ENCODE data around the gene ERC2. TPM values are rescaled to one million over a fixed set of nuclear protein-coding genes. Genes with fewer than 3 reads are reported as not detected.

ERC2 gene
- polyA plus RNA-seq, 1 experiment, result 0.07 TPM

DNA sequence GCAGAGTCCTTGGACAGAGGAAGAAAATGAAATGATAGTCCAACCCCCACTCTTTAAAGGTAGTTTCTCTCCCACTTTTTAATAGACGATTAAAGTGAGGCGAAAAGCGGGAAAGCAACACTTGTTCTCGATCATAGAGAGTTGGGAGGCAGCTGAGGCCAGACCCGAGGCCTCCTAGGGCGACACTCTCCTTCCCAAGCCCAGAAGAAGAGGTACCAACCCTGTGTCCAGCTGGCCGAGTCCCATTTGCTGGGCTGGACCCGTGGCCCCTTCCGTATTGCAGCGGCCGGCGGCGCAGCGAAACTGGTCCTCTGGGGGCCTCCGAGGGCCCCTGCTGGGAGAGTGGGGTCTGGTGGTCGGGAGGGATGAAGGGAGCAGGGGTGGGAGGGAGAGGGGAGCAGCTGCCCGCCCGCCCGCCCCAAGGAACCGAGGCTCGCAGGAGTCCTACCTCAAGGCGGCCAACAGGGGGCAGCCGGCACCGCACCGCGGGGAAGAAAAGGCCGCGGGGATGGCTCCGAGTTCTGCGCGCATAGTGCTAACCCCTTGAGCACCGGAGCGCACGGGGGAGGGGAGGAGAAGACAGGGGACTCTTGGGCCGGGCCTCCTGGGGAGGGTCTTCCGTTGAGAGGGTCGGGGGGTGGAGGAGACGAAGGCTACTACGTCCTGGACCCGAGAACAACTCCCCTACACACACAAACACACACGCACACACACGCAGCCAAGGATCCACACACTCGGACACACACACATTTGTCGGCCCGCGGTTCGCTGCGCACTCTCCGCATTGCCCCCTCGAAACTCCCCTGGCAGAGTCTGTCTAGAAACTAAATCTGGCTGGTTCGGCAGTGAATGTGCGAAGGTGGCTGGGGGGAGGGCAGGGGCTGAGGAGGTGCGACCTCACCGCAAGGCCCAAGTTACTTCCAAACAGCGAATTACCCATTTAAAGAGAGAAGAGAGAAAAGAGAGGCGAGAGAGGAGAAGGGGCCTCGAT is 983.2 kb downstream of the ERC2 start:
- Histone ChIP-seq H3K27me3 (ENCODE audit: control insufficient read depth, insufficient read depth, low read length) (no peaks in the 10 kb centered on the region), H3K4me3 (ENCODE audit: low read depth, low read length) (peak overlapping the region; percentile 68), H3K36me3 (ENCODE audit: control insufficient read depth, insufficient read depth, low read length) (peaks cover 8% of the 10 kb centered on the region)
- DNase-seq (ENCODE audit: low read depth), result no peak
- POLR2A ChIA-PET, result interaction anchor here (0.6 to 1.0 kb wide), 3 partner anchors 238 to 316 kb away, joined by 3 to 10 read pairs (median 5); no protein-coding TSS in a partner anchor
- TF ChIP-seq, protein P1, sequence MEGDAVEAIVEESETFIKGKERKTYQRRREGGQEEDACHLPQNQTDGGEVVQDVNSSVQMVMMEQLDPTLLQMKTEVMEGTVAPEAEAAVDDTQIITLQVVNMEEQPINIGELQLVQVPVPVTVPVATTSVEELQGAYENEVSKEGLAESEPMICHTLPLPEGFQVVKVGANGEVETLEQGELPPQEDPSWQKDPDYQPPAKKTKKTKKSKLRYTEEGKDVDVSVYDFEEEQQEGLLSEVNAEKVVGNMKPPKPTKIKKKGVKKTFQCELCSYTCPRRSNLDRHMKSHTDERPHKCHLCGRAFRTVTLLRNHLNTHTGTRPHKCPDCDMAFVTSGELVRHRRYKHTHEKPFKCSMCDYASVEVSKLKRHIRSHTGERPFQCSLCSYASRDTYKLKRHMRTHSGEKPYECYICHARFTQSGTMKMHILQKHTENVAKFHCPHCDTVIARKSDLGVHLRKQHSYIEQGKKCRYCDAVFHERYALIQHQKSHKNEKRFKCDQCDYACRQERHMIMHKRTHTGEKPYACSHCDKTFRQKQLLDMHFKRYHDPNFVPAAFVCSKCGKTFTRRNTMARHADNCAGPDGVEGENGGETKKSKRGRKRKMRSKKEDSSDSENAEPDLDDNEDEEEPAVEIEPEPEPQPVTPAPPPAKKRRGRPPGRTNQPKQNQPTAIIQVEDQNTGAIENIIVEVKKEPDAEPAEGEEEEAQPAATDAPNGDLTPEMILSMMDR (IDR thresholded peaks at IDR 0.05; ENCODE audit: insufficient read depth, low read depth, low read length), result peak; percentile 85
- CTCF ChIA-PET, result interaction anchor here (0.7 to 4.3 kb wide), 6 partner anchors 172 to 627 kb away, joined by 3 to 36 read pairs (median 4); no protein-coding TSS in a partner anchor

DNA sequence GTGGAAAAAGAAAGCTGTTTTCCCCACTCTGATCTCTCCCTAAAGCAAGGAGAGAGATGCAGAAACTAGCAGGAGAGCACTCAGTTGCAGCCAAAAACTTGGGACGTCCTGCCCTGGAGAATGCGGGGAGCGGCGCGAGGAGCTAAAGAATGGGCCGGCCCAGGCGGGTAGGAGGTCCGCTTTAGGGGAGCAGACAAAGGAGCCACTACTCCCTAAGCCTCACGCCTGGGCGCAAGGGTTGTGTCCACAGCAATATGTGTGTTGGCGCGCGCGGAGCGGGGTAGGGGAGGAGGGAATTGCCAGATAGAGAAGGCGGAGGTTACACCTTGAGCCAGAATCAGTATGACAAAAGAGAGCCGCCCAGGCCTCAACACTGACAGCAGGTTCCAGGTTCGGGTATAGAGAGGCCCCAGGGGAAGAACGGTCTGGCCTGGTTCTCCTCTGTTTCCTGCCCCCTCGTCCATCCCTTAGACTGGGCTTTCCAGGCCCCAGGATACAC is 984.0 kb downstream of the ERC2 start:
- POLR2A ChIA-PET, result interaction anchor here (0.6 to 1.0 kb wide), 4 partner anchors 102 to 315 kb away, joined by 3 to 10 read pairs (median 4); no protein-coding TSS in a partner anchor
- CTCF ChIA-PET, result interaction anchor here (0.6 to 4.3 kb wide), 8 partner anchors 171 to 626 kb away, joined by 3 to 36 read pairs (median 3); no protein-coding TSS in a partner anchor
- Histone ChIP-seq H3K4me3 (ENCODE audit: low read depth, low read length) (peak overlapping the region; percentile 68), H3K36me3 (ENCODE audit: control insufficient read depth, insufficient read depth, low read length) (peaks cover 8% of the 10 kb centered on the region), H3K27me3 (ENCODE audit: control insufficient read depth, insufficient read depth, low read length) (no peaks in the 10 kb centered on the region)
- DNase-seq (ENCODE audit: low read depth), result no peak
- TF ChIP-seq, protein P1 (IDR thresholded peaks at IDR 0.05; ENCODE audit: insufficient read depth, low read depth, low read length), result no peak

DNA sequence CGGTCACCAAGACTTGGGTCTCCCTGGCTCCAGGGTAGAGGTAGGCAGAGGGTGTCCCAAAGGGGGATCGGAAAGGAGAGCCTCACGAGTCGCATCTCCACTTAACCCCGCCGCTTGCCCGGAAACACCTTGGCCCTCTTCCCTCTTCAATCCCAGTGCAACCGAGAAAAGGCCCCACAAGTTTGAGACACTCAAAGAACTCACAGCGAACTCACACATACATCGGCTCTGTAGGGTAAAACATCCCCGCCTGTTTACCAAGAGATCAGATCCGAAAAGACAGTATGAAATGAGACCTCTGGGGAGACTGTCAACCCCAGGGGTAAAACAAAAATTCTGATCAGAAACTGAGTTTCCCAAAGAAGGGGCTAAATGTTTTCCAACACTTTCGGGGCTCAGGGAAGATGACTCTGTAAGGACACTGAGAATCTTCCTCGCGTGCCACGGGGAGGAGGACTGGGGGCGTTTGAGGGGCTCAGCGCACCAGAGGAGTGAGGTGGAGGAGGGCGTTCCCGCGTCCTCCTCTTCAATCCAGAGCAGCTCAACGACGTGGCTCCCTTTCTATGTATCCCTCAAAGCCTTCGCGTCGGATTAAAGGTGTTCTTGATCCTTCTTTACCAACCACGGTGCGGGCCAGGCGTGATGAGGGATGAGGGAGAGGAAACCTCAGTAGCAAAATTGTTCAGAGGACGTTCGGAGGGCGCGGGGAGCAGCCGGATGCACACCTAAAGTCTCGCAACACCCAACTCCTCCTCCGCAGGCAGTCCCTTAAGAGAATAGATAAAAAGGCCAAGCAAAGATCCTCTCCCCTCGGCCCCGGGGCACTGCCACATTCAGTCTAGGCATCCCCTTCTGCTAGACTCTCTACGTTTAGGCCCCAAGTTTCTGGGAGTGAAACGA is 984.8 kb downstream of the ERC2 start:
- peak overlapping the region; percentile 68 for H3K4me3 ChIP-seq (ENCODE audit: low read depth, low read length)
- no peak for DNase-seq (ENCODE audit: low read depth)
- POLR2A ChIA-PET, result interaction anchor here (0.6 to 2.8 kb wide), 4 partner anchors 101 to 624 kb away, joined by 3 to 20 read pairs (median 4); no protein-coding TSS in a partner anchor
- no peaks in the 10 kb centered on the region for H3K27me3 ChIP-seq (ENCODE audit: control insufficient read depth, insufficient read depth, low read length)
- TF ChIP-seq, protein P1 (IDR thresholded peaks at IDR 0.05; ENCODE audit: insufficient read depth, low read depth, low read length), result no peak
- CTCF ChIA-PET, result interaction anchor here (0.6 to 4.3 kb wide), 8 partner anchors 163 to 625 kb away, joined by 3 to 36 read pairs (median 3); no protein-coding TSS in a partner anchor
- H3K36me3 ChIP-seq (ENCODE audit: control insufficient read depth, insufficient read depth, low read length), result peaks cover 8% of the 10 kb centered on the region

DNA sequence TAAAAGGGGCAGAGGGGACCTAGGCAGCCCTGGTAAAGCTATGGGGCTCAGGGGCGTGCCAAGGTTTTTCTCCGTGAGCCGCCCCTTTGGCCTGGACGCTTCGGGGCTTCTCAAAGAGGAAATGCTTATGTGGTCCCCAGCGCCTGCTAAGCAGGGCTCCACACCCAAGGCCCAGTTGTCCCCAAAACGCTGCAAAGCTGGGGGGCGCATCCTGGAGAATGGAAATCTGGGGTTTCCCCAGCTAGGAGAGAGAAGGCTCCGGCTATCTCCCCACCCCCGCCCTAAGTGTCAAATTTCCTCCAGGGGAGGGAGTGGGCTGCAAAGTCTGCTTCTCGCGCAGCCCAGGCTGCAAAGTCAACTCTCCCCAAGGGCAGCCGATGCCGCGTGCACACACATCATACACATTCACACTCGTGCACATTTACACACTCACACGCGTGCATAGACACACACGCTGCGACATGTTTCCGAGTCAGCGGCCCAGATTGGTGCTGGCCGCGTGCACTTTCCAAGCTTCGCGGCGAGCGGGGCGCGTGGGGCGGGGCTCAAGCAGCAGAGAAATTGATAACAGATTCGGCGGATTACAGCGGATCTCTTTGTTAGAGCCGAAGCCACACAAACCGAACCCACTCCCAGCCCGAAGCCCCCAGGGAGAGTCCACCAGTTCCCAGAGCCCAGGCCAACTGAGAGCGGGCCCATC is 985.6 kb downstream of the ERC2 start:
- TF ChIP-seq, protein P1 (IDR thresholded peaks at IDR 0.05; ENCODE audit: insufficient read depth, low read depth, low read length), result no peak
- CTCF ChIA-PET, result interaction anchor here (0.6 to 4.3 kb wide), 5 partner anchors 162 to 317 kb away, joined by 3 to 36 read pairs (median 3); no protein-coding TSS in a partner anchor
- POLR2A ChIA-PET, result interaction anchor here (0.6 to 2.8 kb wide), 4 partner anchors 313 to 623 kb away, joined by 3 to 20 read pairs (median 4); no protein-coding TSS in a partner anchor
- Histone ChIP-seq H3K36me3 (ENCODE audit: control insufficient read depth, insufficient read depth, low read length) (peaks cover 8% of the 10 kb centered on the region), H3K27me3 (ENCODE audit: control insufficient read depth, insufficient read depth, low read length) (no peaks in the 10 kb centered on the region), H3K4me3 (ENCODE audit: low read depth, low read length) (peak overlapping the region; percentile 68)
- no peak for DNase-seq (ENCODE audit: low read depth)
